A549 treated with Hydrocortisone at 1 μM for 4 hours (cell line): ENCODE results near the gene MAEA. TPM values are rescaled to one million over a fixed set of nuclear protein-coding genes. Genes with fewer than 3 reads are reported as not detected.

Source experiments
- total RNA-seq: library from RNA; stranded (reverse); fragments of 200-300 nt; extraction: Qiagen RNA extraction; gene quantifications from 5 replicates; pipeline ENCODE4 v1.2.3, GENCODE V29; 2022

The MAEA gene
- 57.3 to 62.4 TPM (median 61.3 TPM) in 5 replicates for total RNA-seq

DNA sequence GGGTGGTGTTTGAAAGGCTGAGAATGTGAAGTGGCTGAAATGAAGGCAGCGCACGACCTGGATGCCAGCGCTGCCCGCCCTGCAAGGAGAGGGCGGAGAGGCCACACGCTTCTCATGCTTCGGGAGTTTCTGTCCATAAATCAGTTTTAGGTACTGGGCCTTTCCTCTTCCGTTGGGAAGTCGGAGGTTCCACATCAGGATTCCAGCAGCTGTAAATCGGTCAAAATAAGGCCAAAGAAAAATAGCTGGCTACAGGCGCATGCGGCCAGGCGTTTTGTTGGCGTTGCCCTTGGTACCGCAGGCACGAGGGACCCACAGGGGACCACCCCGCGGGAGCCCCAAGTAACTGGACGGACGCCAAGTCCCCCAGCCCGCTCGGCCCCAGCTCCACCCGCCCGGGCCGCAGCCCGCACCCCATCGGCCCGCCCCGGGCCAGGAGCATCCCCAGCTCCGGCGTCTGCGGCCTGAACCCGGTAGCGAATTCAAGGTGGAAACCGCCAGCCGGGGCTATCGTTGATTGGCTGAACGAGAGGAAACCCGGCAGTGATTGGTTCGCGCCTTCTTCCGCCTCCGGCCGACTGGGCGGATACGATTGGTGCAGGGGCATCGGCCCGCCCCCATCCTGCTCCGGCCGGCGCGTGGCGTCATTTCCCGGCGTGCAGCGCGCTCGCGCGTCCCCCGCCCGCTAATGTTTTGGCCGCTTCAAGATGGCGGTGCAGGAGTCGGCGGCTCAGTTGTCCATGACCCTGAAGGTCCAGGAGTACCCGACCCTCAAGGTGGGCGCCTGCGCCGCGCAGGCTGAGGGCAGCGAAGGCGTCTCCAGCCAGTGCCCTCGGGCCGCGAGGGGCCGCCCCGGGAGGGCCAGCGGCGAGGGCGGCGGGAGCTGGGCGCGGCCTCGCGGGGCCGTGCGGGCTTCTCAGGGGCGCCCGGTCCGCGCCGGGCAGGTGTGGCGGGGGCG, at the start of gene MAEA:
Gene MAEA, plus strand, starts transcription at position 685 of the 958 bp plus-strand sequence. Its CDS starts 23 bp downstream, at position 708.

GRCh38 chr4:1248245-1249147, 41.2 kb upstream of the MAEA start, which contains the start of gene CTBP1:
TSS of gene CTBP1 (minus strand) at chr4:1249130. CDS start at chr4:1241331, 7,799 bp downstream.

DNA sequence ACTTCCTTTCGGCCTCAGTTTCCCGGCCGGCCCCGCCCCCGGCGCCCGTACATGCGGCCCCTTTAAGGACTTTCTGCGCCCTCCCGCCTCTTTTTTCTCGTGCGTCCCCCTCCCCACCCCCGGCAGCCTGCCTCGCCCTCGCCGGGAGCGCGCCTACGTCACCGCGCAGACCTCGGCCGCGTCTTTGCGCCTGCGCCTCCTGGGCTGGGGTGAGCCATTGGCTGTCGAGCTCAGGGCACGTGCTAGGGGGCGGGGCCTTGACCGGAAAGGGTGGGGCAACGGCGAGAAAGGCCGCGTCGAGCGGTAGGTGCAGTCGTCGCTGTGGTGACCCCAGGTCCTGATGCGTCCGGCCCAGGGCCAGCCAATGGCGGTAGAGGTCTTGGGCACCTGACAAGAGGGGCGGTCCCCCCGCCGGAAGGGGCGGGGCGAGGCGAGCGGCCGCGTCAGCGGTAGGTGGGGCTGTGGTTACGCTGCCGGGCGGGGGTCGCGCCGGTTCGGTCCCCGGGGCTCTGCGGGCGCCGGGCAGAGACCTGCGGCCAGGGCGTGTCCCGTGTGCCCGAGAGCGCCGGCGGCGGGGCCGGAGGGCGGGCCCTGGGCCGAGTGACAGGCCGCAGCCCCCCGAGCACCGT, 57.2 kb downstream of the MAEA start, which contains the start of gene UVSSA:
Gene UVSSA, plus strand, starts transcription at position 428 of the 629 bp plus-strand sequence. CDS start 884 bp downstream, outside the sequence.

Other genes starting within 250 kb of the MAEA start
- 1.4 to 2.8 TPM (median 2.4 TPM) in 5 replicates for gene RNF212, start 176.3 kb upstream of the MAEA start, total RNA-seq
- 0.31 to 1.0 TPM (median 0.39 TPM) in 5 replicates for gene SPON2, start 117.3 kb upstream of the MAEA start, total RNA-seq
- gene CTBP1, start 40.8 kb upstream of the MAEA start, total RNA-seq = 77.7 to 93.8 TPM (median 82.9 TPM) in 5 replicates
- 4.4 to 4.9 TPM (median 4.5 TPM) in 5 replicates for gene UVSSA, start 57.3 kb downstream of the MAEA start, total RNA-seq
- not detected in 5 replicates for gene NKX1-1, start 116.6 kb downstream of the MAEA start, total RNA-seq